Stimulated activated CD8-positive, alpha-beta memory T cell treated with anti-CD3 and anti-CD28 coated beads, Interleukin-7, amount 100 ng/mL, for 4 hours (primary cell): ENCODE measurements around the gene CC2D1B.
"Not testable (repeated sequence)": the region's sequence is repeated elsewhere in the genome, so short reads cannot be mapped to it uniquely, and the experiment has no call there.

ENCODE experiments used
- DNase-seq, 2 donors: peaks; one replicate each; pipeline ENCODE4 v3.0.0-alpha.2; 2020; ENCODE audit warnings: low read depth in 2 of 2

The CC2D1B gene, protein sequence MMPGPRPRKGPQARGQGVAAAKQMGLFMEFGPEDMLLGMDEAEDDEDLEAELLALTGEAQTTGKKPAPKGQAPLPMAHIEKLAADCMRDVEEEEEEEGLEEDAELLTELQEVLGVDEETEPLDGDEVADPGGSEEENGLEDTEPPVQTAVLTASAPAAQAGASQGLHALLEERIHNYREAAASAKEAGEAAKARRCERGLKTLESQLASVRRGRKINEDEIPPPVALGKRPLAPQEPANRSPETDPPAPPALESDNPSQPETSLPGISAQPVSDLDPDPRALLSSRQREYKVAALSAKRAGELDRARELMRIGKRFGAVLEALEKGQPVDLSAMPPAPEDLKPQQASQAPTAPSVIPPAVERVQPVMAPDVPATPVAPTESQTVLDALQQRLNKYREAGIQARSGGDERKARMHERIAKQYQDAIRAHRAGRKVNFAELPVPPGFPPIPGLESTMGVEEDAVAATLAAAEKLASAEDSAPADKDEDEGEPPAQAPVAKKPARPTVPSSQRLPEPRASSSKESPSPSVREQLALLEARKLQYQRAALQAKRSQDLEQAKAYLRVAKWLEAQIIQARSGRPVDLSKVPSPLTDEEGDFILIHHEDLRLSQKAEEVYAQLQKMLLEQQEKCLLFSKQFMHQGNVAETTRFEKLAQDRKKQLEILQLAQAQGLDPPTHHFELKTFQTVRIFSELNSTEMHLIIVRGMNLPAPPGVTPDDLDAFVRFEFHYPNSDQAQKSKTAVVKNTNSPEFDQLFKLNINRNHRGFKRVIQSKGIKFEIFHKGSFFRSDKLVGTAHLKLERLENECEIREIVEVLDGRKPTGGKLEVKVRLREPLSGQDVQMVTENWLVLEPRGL

DNA sequence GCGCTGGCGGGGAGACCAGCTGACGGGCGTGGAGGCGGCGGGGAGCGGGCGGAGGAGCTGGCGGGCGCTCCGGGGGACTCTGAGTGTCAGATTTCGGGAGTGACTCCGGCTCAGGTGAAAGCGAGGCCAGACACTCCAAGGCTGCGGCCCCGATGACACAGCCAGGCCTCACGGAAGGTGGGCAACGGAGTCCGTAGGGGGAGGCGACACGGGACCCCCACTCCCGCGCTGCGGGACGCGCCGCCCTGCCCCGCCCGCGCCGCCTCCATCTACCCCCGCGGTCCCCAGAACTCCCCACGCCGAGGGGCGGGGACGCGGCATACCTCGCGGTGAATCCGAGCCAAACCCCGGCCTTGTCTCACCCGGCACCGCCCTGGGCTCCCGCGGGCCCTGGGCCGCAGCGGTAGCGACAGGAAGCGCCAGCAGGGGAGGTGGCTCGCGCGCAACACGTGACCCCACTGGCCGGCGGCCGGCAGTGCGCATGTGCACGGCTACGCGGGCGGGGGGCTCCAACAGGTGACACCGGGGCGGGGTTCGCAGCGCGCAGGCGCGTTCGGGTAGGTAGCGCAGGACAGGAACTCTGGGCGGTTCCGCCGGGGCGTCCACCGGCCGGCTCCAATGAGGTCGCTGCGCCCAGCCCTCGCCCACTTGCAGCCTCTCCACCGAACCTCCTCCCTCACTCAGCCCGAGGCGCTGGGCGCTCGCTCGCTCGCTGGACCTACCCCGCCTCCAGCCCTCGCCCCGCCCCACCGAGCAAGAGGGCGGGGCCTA lies at the start of gene CC2D1B:
Gene CC2D1B, minus strand, starts transcription at position 460 of the 771 bp plus-strand sequence. CDS start 1,585 bp downstream, outside the sequence.
- DNase-seq, result peak; percentile 96 to 99

DNA sequence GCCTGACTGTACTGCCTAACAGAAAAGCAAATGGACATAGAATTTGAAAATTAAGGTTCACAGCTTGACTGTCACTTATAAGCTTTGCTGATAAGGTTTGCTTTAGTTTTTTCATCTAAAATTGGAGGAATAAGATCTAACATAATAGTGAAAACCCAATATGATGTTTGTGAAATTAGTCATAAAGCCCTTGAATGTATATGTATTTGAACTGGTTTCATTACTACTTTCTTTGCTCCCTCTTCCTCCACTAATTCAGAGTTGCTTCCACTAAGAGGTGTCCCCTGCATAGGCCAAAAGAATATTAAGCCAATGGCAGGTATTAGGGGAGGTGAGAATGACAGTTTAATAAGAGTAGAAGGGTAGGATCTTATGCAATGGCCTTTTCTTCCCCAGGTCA lies 48.9 kb upstream of the CC2D1B start:
- no peak for DNase-seq

DNA sequence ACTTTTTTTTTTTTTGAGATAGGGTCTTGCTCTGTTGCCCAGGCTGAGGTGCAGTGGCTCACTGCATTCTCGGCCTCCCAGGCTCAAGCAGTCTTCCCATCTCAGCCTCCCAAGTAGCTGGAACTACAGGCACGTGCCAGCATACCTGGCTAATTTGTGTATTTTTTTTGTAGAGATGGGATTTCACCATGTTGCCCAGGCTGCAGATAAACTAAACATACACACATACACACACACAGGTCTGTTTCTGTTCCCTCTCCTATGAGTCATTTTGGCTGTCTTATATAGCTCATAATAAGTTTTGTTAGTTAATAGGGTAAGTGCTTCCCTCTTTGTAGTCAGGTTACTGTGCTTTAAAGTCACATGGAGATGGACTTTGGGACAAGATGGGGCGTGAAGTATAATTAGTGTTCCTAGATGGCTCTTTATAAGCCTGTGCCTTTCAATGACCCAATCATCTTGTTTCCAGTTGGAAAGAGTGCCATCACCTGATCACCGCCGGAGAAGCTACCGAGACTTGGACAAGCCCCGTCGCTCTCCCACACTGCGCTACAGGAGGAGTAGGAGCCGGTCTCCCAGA lies 47.5 kb upstream of the CC2D1B start:
- DNase-seq, result no peak

DNA sequence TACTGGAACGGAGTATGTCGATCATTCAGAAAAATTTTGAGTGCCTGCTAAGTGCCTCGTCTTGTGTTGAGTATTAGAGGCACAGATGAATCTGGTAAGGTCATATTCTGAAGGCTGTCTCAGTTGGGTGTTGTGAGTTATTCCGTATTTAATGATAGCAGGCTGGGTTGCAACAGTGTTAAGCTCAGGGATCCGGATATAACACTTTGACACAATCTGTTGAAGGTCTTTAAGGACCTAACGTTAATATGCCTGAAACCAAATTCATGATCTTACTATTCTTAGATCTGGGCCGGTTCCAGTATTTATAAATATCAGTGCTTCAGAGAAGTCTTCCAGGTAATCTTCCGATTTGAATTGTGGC lies 39.0 kb upstream of the CC2D1B start:
- no peak for DNase-seq

DNA sequence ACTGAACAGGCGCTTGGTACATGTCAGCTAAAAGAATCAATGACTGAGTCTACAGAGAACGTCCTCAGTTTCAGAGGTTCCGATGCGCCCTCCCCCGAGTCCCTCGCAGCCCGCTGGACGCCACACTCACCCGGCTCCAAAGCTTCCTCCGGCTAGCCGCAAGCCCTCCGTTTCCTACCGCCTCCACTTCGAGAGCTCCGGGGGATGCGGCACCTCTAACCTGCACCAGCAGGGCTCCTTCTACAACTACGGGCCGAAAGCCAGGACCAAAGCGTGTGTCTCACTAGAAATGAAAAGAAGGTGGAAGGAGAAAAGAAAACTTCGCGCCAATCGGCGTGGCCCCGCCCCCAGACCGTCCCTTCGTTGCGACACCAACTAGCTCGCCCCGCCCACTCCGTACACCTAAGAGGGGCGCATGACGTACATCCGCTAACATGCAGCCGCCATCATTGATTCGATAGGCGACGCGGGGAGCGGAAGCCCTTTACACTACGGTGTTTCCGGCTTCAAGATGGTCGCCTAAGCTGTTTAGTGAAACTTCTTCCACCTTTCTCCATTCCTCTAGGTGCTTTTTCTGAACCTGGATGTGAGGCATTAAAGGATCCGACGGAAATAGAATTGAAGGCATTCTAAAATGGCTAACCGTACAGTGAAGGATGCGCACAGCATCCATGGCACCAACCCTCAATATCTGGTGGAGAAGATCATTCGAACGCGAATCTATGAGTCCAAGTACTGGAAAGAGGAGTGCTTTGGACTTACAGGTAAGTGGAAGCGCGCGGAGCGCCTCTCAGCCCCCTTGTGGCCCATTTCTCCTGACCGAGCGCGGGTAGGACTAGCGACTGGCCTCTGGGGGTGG lies 38.3 kb upstream of the CC2D1B start, which contains the start of the genes ORC1 and PRPF38A:
Gene ORC1, minus strand, starts transcription at position 308 of the 859 bp plus-strand sequence. CDS start 2,200 bp downstream, outside the sequence.
Gene PRPF38A, plus strand, starts transcription at position 487 of the 859 bp plus-strand sequence. Its CDS starts 148 bp downstream, at position 635.
- DNase-seq, result peak; percentile 93 to 95

DNA sequence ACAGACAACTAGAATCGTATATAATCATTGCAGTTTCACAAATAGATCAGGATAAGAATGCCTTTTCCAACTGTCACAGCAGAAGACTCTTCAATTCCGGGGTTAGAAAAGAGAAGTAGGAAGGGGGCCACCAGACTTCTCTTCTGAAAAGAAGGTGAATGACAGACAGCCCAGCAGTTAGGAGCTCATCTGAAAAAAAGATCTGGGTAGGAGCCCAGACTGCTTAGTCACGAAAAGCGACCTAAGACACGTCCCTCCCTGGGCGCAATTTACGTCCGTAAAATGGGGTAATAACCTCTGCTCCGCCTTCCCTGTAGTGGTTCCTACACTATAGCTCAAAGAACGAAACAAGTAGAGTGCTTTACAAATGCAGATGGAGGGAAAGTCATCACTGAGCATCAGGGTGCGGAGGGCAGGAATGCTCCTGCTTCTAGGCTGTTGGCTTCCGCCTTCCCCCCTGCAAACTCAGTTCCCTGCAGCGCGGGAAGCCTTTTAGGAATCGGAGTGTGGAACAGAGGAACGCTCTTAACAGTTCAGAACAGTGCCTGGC lies 37.6 kb upstream of the CC2D1B start:
- peak; percentile 7 to 18 for DNase-seq

DNA sequence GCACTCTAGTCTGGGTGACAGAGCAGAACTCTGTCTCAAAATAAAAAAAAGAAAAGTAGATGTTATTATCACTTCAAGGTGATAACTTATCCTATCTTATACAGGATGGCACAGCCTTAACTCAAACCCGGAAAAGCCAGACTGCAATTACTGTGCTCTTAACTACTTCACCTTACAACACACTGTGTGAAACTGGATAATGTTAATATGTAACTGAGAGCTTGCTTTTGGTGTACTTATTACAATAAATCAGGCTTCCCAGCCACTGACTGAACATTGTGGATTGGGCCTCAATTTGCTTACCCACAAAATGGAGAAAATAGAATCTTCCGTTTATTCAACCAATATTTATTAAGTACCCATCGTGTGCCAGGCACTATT lies 36.8 kb upstream of the CC2D1B start:
- DNase-seq, result no peak

DNA sequence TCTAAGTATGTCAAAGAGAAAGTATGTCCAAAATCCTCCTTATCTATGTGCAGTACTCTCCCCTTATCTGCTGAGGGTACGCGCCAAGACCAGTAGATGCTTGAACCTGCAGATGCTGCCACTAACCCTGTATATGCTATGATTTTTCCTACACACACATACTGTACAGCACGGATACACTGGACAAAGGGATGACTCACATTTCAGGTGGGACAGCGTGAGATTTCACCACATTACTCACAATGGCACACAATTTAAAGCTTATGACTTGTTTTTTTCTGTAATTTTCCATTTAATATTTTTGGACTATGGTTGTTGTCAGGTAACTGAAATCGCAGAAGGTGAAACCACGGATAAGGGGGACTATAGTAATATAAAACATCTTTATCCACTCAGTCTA lies 34.1 kb upstream of the CC2D1B start:
- no peak for DNase-seq

DNA sequence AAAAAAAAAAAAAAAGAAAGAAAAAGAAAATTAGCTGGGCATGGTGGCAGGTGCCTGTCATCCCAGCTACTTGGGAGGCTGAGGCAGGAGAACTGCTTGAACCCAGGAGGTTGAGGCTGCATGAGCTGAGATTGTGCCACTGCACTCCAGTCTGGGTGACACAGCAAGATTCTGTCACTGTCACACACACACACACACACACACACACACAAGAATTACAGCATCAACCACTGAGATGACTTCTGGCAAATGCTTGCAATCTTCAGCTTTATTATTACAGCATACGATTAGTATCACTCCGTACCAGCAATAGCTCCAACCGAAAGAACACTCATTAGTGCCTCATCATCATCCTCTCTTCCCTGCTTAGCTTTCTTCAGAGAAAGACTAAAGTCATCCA lies 33.6 kb upstream of the CC2D1B start:
- no peak for DNase-seq

DNA sequence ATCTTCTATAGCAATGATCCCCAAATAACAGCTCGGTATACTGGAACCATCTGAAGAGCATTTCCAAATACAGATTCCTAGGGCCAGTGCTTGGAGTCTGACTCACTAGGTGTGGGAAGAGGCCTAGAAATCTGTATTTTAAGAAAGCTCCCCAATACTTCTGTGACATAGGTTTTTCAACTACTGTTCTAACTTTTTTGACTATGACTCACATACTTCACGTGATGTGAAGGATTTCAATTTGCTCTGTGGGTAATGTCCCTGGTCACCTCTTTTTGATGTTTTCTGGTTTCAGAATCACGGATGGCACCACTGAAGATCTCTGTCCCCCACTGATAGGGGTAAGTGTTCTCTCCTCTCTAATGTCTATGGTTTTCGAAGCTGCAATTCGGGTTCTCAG lies 27.2 kb upstream of the CC2D1B start:
- no peak for DNase-seq

DNA sequence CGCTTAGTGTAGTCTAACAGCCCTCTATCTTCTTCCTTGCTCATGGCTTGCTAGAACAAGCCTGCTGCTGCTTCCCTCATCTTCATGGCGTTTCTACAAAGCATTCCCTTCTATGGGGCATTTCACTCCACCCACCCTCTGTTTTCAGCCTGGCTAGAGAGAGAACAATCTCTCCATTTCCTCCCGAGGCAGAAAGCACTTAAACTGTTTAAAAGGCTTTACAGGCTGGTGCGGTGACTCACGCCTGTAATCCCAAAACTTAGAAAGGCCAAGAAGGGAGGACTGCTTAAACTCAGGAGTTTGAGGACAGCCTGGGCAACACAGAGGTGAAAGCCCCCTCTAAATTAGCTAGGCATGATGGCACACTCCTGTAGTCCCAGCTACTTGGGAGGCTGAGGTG lies 20.5 kb upstream of the CC2D1B start:
- DNase-seq, result no peak

DNA sequence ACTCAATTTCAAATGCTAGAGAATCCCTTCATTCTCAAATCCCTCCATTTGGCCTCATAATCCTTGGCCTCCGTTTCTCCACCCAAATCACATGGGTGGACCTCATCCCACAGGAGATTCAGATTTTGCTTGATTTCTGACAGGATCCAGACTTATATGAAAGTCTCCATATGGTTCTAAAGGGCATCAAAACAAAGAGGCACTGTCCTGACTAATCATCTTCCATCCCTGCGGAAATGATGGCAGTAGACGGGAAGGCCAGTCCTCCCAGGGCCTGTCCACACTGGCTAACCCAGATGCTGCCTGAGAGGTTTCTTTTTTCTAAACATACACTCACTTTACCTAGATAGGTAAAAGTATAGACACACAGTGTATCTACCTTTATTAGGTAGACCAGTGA lies 19.4 kb upstream of the CC2D1B start:
- no peak for DNase-seq

DNA sequence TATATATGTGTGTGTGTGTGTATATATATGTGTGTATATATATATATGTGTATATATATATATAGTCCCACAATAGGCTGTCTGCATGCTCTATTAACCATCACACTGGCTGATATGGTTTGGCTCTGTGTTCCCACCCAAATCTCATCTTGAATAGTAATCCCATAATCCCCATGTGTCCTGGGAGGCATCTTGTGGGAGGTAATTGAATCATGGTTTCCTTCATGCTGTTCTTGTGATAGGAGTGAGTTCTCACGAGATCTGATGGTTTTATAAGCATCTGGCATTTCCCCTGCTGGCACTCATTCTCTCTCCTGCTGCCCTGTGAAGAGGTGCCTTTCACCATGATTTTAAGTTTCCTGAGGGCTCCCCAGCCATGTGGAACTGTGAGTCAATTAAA lies 3.8 kb upstream of the CC2D1B start:
- not testable (repeated sequence) for DNase-seq

DNA sequence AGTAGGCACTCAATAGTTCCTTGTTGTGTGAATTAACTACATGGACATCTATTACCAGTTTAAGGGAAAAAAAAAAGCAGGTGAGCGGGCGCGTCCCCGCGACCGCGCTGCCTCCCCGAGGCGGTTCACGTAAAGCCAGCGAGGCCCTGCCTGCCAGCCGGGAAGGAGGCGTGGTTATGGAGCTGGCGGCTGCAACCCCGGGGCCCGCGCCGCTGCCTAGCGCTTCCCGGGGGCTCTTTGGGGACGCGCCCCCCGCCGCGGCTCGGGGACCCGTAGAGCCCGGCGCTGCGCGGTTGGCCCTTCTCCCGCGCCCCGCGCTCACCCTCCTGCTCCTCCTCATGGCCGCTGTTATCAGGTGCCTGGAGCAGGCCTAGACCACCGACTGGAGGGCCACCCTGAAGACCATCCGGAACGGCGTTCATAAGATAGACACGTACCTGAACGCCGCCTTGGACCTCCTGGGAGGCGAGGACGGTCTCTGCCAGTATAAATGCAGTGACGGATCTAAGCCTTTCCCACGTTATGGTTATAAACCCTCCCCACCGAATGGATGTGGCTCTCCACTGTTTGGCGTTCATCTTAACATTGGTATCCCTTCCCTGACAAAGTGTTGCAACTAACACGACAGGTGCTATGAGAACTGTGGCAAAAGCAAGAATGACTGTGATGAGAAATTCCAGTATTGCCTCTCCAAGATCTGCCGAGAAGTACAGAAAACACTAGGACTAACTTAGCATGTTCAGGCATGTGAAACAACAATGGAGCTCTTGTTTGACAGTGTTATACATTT lies 2.6 kb upstream of the CC2D1B start:
- peak in 1 of 2 donors; percentile 42 for DNase-seq

DNA sequence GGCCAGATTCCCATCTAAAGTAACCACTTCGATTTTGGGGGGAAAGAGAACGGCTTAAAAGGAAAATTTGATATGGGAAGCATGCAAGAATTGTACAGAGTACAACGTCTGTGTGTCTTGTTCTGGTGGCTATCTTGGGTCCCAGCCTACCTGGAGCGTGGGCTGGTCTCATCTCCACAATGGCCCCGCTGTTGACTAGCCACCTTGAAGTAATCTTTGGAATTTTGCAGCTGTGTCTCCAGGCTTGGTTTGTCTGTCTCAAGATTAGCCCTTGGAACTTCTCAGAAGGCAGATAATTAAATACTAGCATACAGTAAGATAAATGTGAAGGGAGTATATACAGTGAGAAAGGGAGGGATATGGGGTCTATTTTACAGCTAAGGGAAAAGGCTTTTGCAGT lies 1.3 kb upstream of the CC2D1B start:
- DNase-seq, result no peak

DNA sequence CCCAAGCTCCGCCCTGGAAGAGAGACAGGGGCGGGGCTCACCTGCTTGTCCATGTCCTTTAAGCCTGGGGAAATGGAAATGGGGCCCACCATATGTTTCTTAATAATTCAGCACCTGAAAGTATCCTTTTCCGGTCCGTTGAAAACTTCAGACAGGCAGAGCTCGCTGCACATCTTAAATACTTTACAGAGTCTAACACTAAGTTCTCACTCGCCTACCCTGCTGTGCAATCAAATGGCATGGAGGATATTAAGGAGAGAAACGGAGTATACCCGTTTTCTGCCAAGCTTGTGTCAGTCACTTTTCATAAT lies 467 bp upstream of the CC2D1B start:
- DNase-seq, result no peak

DNA sequence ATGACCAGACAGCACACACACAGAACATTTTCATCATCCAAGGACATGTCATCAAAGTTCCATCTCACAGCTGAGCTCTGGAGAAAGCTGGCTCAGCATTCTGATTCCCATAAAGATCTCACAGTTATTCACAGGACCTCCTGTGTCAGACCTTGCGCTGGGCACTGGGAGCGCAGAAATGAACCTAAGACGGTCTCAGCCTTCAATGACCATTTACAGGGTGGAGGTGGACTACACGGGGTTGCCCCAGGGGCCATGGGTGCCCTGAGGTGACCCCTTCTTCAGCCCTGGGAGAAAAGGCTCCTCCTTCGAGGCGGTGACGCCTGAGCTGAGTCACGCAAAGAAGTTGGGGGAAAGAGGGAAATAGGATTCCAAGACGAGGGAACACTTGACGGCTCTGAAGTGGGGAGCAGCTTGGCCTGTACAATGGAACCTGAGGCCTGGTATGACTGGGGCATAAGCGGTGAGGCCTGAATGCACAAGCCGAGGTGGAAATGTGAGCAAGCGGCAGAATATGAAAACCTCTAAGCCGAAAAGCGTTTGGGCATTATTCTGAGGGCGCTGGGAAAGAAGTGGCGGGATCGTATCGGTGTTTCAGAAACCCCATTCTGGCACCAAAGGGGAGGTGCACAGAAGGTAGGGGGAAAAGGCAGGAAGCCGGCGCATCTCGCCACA lies 797 bp downstream of the CC2D1B start:
- DNase-seq, result peak in 1 of 2 donors; percentile 7

DNA sequence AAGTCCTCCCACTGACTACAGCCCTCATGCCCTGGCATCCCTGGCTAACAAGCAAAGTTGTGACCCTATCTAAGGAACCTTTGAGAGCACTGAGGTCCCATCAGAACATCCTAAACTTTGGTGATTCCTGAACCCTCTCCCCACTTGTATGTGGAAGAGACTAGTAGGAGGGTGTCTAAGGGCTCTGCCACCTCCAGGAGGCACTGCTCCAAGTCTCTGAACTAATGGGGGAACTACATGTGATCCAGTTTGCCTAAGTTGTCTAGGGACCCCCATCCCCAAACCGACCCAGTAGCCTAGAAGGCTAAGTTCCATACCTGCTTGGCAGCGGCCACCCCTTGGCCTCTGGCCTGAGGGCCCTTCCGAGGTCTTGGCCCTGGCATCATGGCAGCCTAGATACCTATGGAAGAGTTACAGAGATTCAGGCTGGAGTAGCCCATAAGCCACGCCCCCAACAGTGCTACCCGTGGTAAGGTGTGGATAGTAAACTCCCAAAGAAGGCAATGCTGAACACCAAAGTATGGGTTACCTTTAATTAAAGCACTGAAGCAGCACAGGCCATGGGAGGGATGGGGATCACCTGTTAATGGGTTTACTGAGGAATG lies 1.7 kb downstream of the CC2D1B start:
- no peak for DNase-seq

DNA sequence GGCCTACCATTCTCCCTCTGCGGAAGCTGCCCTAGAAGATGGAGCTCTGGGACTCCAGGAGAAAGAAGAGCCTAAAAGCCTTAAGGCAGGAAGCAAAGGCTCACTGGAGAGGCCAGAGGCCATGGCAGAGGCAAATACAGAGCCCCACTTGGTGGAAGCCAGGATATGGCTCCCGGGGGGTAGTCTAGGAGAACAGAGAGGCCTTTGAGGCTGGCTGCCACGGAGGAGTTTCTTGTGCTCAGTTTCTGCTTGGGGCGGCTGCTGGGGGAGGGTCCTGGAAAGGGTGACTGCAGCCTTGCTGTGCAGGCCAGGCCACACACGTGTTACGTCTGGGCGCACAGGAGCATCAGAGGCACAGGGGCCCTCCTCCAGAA lies 5.4 kb downstream of the CC2D1B start:
- DNase-seq, result no peak
